HepG2 (cell line): ENCODE measurements around the gene ACADVL. TPM values are rescaled to one million over a fixed set of nuclear protein-coding genes. Genes with fewer than 3 reads are reported as not detected.

ENCODE experiments used
- ATF5 ChIP-seq: sonication (generic); formaldehyde crosslinking; IDR thresholded peaks from 2 replicates; pipeline ENCODE4 v1.4.0; 2020; ENCODE audit warnings: mild to moderate bottlenecking, low read depth, missing genetic modification reagents
- BCLAF1 ChIP-seq: fragments of 450-650 bp; IDR thresholded peaks from 2 replicates; pipeline ENCODE4 v1.6.1; 2017; ENCODE audit warnings: mild to moderate bottlenecking
- CREBL2 ChIP-seq: sonication (generic); formaldehyde crosslinking; IDR thresholded peaks from 2 replicates; pipeline ENCODE4 v1.8.1; 2023; ENCODE audit warnings: missing genetic modification reagents, mild to moderate bottlenecking, borderline replicate concordance
- ELF4 ChIP-seq: sonication (generic); formaldehyde crosslinking; IDR thresholded peaks from 2 replicates; pipeline ENCODE4 v1.5.0; 2020; ENCODE audit warnings: missing genetic modification reagents, mild to moderate bottlenecking, moderate library complexity, borderline replicate concordance
- EZH2 ChIP-seq: conservative IDR thresholded peaks from 2 replicates; pipeline ENCODE4 v1.6.1; 2012; ENCODE audit warnings: mild to moderate bottlenecking, low read depth, low read length, moderate library complexity
- GABPB1 ChIP-seq: IDR thresholded peaks from 2 replicates; pipeline ENCODE4 v1.6.1; 2016; ENCODE audit warnings: mild to moderate bottlenecking, missing genetic modification reagents, moderate library complexity, missing compliant biosample characterization
- HMGA1 ChIP-seq: sonication (generic); formaldehyde crosslinking; conservative IDR thresholded peaks from 2 replicates; pipeline ENCODE4 v1.4.0; 2020; ENCODE audit warnings: missing genetic modification reagents
- IKZF1 ChIP-seq: fragments of 450-650 bp; IDR thresholded peaks from 2 replicates; pipeline ENCODE4 v1.7.1; 2016
- MTF1 ChIP-seq: sonication (generic); formaldehyde crosslinking; IDR thresholded peaks from 2 replicates; pipeline ENCODE4 v1.5.0; 2020; ENCODE audit warnings: missing genetic modification reagents
- SKIL ChIP-seq: sonication (generic); formaldehyde crosslinking; IDR thresholded peaks from 2 replicates; pipeline ENCODE4 v1.8.0; 2022; ENCODE audit warnings: missing genetic modification reagents, mild to moderate bottlenecking, moderate library complexity, borderline replicate concordance
- ZBTB43 ChIP-seq: sonication (generic); formaldehyde crosslinking; conservative IDR thresholded peaks from 2 replicates; pipeline ENCODE4 v1.4.0; 2020; ENCODE audit warnings: missing genetic modification reagents
- ZNF354B ChIP-seq: sonication (generic); formaldehyde crosslinking; IDR thresholded peaks from 2 replicates; pipeline ENCODE4 v1.8.0; 2022; ENCODE audit warnings: mild to moderate bottlenecking, missing genetic modification reagents
- ZNF777 ChIP-seq: sonication (generic); formaldehyde crosslinking; IDR thresholded peaks from 2 replicates; pipeline ENCODE4 v1.4.0; 2020; ENCODE audit warnings: missing genetic modification reagents
- ZSCAN25 ChIP-seq: sonication (generic); formaldehyde crosslinking; IDR thresholded peaks from 2 replicates; pipeline ENCODE4 v1.8.0; 2022; ENCODE audit warnings: mild to moderate bottlenecking, missing genetic modification reagents
- ZSCAN31 ChIP-seq: sonication (generic); formaldehyde crosslinking; IDR thresholded peaks from 2 replicates; pipeline ENCODE4 v1.5.0; 2020; ENCODE audit warnings: low read depth, mild to moderate bottlenecking, missing genetic modification reagents
- polyA plus RNA-seq, 8 experiments: library from polyadenylated mRNA; depleted of rRNA in 3 of 8; stranded (reverse) in 7 of 8; unstranded in 1 of 8; fragments of >200 nt; fragmentation: Illumina TruSeq in 4 of 8; extraction: Trizol in 4 of 8; gene quantifications; 2 replicates each; pipeline versions ENCODE4 v1.2.1 to v1.2.3, GENCODE V29; 2011 to 2016; ENCODE audit warnings: low read depth in 4 of 8, missing spikeins in 1 of 8, mixed read lengths in 1 of 8; ENCODE audit not compliant: insufficient read depth in 1 of 8
- total RNA-seq, 5 experiments: library from RNA; depleted of rRNA; stranded (reverse); fragments of >200 nt; fragmentation: Illumina TruSeq; extraction: Trizol; gene quantifications; 2 replicates each; pipeline ENCODE4 v1.2.3, GENCODE V29; 2016; ENCODE audit warnings: low read depth in 1 of 5
- TF ChIP-seq, protein P1 (sequence below): fragments of 450-650 bp; IDR thresholded peaks from 2 replicates; pipeline ENCODE4 v1.6.1; 2017
- TF ChIP-seq, protein P2 (sequence below): IDR thresholded peaks from 2 replicates; pipeline ENCODE4 v1.6.1; 2018; ENCODE audit warnings: missing genetic modification reagents, mild to moderate bottlenecking, missing compliant biosample characterization

ACADVL gene
- total and polyA plus RNA-seq, 2 of the 13 experiments (the other 11 are each of a cell fraction or from before 2014, with no cell fraction given), result 219 to 412 TPM

DNA sequence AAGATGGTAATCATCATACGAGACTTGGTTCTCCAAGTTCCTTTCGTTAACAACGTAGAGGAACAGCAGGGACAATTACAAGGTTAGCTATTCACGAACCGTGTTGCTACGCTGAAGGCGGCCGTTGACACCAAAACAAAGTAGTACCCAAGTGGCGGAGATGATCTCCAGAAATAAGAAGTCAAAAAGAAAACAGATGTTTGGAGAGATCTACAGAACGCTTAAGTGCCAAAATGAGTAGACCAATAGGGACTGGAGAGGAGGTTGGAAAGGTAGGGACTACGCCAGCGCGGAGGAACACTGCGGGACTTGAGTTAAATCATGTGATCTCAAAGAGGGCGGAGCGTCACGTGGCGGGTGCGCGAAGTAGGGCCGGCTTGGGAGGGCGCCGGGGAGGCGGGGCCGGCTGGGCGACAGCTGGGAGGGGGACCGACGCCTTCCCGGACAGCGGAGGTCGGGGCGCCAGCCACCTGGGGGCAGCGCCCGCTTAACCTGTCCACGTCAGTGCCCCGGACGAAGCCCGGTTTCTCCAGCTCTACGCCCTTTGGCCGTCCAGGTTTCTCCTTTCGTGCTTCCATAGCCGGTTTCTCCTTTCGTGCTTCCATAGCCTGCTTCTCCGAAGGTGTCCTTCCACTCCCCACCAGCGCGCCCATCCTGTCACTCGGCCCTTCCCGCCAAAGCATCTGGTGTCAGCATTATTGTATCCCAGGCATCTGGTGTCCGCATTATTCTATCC, 23.1 kb downstream of the ACADVL start (continued):
- TF ChIP-seq SKIL (CRISPR knock-in tag) (peak; percentile 49; the same call in 1 of the 2 replicates), ZBTB43 (CRISPR knock-in tag) (no peak), ZSCAN25 (CRISPR knock-in tag) (no peak), ZNF777 (CRISPR knock-in tag) (no peak; the same call in 1 of the 2 replicates), ATF5 (CRISPR knock-in tag) (no peak), BCLAF1 (no peak), ZSCAN31 (CRISPR knock-in tag) (no peak), ZNF354B (CRISPR knock-in tag) (no peak), EZH2 (no peak), GABPB1 (CRISPR knock-in tag) (peak; percentile 83), ELF4 (CRISPR knock-in tag) (peak; percentile 73; the same call in 1 of the 2 replicates), IKZF1 (no peak), CREBL2 (CRISPR knock-in tag) (no peak), MTF1 (no peak), HMGA1 (CRISPR knock-in tag) (no peak)
- TF ChIP-seq, protein P1, sequence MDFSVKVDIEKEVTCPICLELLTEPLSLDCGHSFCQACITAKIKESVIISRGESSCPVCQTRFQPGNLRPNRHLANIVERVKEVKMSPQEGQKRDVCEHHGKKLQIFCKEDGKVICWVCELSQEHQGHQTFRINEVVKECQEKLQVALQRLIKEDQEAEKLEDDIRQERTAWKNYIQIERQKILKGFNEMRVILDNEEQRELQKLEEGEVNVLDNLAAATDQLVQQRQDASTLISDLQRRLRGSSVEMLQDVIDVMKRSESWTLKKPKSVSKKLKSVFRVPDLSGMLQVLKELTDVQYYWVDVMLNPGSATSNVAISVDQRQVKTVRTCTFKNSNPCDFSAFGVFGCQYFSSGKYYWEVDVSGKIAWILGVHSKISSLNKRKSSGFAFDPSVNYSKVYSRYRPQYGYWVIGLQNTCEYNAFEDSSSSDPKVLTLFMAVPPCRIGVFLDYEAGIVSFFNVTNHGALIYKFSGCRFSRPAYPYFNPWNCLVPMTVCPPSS, result no peak
- TF ChIP-seq, protein P2, sequence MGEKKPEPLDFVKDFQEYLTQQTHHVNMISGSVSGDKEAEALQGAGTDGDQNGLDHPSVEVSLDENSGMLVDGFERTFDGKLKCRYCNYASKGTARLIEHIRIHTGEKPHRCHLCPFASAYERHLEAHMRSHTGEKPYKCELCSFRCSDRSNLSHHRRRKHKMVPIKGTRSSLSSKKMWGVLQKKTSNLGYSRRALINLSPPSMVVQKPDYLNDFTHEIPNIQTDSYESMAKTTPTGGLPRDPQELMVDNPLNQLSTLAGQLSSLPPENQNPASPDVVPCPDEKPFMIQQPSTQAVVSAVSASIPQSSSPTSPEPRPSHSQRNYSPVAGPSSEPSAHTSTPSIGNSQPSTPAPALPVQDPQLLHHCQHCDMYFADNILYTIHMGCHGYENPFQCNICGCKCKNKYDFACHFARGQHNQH (CRISPR knock-in tag), result peak; percentile 64
